Activated CD4-positive, alpha-beta T cell treated with anti-CD3 and anti-CD28 coated beads for 1 hour (primary cell): Measurements from ENCODE around the gene CA6.
"Not testable (repeated sequence)": the region's sequence is repeated elsewhere in the genome, so short reads cannot be mapped to it uniquely, and the experiment has no call there.

Experiments
- DNase-seq: peaks from one replicate; pipeline ENCODE4 v3.0.0-alpha.2; 2020

CA6 gene

GRCh38 chr1:8945568-8945967 is at the start of gene CA6:
TSS of gene CA6 (plus strand) at chr1:8945868. CDS start at chr1:8945887, 19 bp downstream.
- no peak for DNase-seq

GRCh38 chr1:8896775-8897174 is 48.9 kb upstream of the CA6 start:
- DNase-seq = not testable (repeated sequence)

DNA sequence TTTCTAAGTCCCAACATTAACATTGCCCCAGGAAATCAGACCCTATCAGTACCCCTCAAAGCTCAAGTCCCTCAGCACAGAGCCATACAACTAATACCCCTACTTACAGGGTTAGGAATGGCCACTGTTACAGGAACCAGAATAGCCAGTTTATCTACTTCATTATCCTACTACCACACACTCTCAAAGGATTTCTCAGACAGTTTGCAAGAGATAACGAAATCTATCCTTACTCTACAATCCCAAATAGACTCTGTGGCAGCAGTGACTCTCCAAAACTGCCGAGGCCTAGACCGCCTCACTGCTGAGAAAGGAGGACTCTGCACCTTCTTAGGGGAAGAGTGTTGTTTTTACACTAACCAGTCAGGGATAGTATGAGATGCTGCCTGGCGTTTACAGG is 48.2 kb upstream of the CA6 start:
- not testable (repeated sequence) for DNase-seq

DNA sequence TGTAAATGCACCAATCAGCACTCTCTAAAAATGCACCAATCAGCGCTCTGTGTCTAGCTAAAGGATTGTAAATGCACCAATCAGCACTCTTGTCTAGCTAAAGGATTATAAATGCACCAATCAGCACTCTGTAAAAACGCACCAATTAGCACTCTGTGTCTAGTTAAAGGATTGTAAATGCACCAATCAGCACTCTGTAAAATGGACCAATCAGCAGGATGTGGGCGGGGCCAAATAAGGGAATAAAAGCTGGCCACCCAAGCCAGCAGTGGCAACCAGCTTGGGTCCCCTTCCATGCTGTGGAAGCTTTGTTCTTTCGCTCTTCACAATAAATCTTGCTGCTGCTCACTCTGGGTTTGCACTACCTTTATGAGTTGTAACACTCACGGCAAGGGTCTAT is 47.2 kb upstream of the CA6 start:
- not testable (repeated sequence) for DNase-seq

- DNase-seq = no peak
These were observed 46.6 kb upstream of the CA6 start for GRCh38 chr1:8899046-8899445.

GRCh38 chr1:8900684-8901083 is 45.0 kb upstream of the CA6 start:
- DNase-seq = not testable (repeated sequence)

DNA sequence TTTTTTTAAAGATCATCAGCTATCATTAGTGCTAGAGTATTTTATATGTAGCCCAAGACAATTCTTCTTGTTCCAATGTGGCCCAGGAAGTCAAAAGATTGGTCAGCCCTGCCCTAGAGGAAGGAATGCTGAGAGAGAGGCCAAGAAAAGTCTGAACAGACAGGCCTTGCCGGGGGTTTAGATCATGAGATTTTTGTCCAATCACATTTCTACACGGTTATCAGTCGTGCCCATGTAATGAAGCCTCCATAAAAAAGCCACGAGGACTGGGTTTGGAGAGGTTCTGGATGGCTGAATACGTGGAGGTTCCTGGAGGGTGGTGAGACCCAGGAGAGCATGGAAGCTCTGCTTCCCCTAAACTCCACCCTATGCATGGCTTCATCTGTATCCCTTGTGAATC is 42.9 kb upstream of the CA6 start:
- DNase-seq = no peak

DNA sequence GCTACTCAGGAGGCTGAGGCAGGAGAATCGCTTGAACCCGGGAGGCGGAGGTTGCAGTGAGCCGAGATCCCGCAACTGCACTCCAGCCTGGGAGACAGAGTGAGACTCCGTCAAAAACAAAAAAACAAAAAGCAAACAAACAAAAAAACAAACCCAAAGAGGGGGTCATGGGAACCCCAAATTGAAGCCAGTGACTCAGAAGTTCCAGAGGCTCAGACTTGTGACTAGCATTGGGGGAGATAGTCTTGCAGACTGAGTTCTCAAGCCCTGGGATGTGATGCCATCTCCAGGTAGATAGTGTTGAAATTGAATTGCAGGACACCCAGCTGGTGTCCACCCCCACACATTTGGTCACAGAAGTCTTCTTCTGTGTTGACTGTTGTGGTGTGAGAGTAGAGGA is 42.3 kb upstream of the CA6 start:
- DNase-seq = no peak

- DNase-seq = no peak
These were observed 41.6 kb upstream of the CA6 start for GRCh38 chr1:8903908-8904650.

- DNase-seq = no peak
These were observed 40.0 kb upstream of the CA6 start for GRCh38 chr1:8905582-8906191.

GRCh38 chr1:8908388-8909151 is 37.1 kb upstream of the CA6 start:
- no peak for DNase-seq

- DNase-seq = no peak
These were observed 35.3 kb upstream of the CA6 start for GRCh38 chr1:8910331-8910730.

GRCh38 chr1:8910914-8911313 is 34.8 kb upstream of the CA6 start:
- DNase-seq = no peak

GRCh38 chr1:8911416-8912309 is 34.0 kb upstream of the CA6 start:
- DNase-seq = no peak

DNA sequence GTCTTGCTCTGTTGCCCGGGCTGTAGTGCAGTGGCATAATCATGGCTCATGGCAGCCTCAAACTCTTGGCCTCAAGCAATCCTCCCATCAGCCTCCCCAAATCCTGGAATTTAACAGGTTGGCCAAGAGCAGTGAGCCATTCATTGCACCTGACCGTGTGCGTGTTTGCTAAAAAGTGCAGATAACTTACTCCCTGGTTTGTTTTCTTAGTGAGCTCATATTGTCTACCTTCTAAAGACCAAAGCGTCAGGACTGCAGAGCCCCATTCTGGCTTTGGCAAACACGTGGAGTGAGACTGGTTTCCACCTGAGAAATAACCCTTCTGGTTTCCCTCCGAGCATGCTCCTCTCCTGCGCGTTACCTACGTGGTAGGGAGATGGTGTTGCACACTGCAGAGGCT is 32.2 kb upstream of the CA6 start:
- no peak for DNase-seq

- DNase-seq = no peak
These were observed 31.2 kb upstream of the CA6 start for GRCh38 chr1:8914466-8914865.

DNA sequence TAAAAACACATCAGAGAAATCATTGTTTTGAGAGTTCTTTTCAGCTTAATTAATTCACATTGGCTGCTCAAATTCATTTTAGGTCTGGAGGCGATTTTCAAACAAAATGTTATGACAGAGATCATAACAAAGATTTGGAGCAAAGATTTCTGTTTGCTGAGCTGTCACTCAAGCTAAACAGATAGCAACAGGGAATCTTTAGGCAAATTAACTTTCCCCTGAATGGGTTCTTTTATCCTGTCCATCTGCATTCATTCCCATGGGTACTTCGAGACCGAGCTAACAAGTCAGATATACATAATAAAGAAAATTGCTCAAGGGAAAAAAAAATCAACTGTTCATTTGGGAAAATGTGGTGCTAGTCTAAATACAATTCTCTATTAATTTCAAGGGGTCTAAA is 30.2 kb upstream of the CA6 start:
- DNase-seq = no peak

GRCh38 chr1:8917536-8917935 is 28.1 kb upstream of the CA6 start:
- not testable (repeated sequence) for DNase-seq

DNA sequence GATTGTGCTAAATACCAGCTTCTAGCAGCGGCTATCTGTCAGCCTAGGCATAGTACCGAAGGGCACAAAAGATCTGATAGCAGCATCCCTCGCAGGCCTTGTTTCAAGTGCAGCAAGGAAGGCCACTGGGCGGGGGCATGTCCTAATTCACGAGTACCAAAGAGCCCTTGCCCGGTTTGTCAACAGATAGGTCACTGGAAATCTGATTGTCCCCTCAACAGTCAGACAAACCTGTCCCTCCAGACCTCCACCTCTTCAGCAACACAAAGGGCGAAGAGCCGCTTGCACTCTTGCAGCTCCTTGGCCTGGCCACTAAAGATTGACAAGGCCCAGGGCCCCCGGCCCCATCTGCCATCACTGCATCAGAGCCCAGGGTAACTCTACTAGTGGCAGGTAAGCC is 22.7 kb upstream of the CA6 start:
- DNase-seq = no peak

GRCh38 chr1:8925406-8925805 is 20.3 kb upstream of the CA6 start:
- no peak for DNase-seq

DNA sequence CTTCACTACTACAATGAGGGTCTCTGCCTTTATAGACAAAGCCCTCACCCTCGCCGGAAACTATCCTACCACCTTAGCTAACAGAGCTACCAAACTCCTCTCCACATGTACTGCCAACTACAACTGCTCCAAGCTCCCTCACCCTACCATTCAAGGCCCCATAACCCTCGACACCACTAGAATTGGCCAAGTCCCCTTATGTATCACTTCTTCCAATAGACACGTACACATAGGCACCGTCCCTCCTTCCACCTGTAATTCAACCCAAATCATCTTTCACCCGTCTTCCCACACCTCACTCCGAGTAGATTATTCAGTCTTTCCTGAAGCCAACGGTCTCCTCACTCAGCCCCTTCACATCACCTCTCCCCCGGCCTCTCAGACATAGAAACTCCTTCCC is 19.7 kb upstream of the CA6 start:
- no peak for DNase-seq

DNA sequence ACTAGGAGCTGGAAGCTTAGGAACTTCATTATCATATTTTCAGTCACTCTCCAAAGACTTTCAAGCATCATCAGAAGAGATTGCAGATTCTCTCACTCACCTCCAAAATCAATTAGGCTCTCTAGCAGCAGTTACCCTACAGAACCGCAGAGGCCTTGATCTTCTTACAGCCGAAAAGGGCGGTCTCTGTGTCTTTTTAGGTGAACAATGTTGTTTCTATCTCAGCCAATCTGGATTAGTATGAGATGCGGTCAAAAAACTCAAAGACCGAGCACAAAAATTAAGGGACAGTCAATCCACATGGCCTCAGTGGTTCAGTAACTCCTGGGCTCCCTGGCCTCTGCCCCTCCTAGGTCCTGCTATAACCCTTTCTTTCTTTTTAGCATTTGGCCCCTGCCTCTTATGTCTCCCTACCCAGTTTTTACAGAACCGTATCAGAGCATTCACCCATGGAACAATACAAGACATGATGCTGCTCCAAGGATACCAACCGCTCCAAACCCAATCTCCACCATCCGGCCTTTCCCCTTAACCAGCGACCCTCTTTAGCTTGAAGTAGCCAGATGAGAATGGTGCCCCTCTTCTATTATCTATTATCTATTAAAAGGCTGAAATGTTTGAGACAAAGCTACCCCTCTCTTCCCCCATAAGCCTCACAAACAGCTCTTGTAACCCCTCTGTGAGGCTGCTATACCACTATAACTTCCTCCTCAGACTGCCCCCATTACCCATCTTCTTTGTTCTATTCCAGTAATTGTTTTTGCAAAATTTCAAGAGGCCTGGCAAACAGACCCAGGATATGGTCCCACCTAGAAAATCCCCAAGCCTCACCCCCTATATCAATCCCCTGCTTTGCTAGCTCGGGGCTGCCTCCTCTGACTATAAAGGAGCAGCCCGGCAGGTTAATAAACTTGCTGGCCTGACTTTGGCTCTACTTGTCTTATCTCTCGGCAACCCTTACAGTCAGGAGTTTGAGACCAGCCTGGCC is 18.7 kb upstream of the CA6 start:
- no peak for DNase-seq
